Endothelial cell of umbilical vein (primary cell): Measurements from ENCODE around the gene KIAA2012.

Source experiments
- MAX ChIP-seq: IDR thresholded peaks from 2 replicates; pipeline ENCODE4 v1.6.1; 2011; ENCODE audit not compliant: insufficient read depth, insufficient read length
- POLR2A ChIP-seq: IDR thresholded peaks from 2 replicates; pipeline ENCODE4 v1.6.1; 2012; ENCODE audit warnings: low read depth, mild to moderate bottlenecking, control low read depth, low read length

GRCh38 chr2:202149155-202149762, 76.2 kb downstream of the KIAA2012 start:
- no peak for TF ChIP-seq POLR2A
- TF ChIP-seq MAX, result no peak
